GM19035 (cell line): ENCODE measurements around the gene ZBED4.
"Not testable (repeated sequence)": the region's sequence is repeated elsewhere in the genome, so short reads cannot be mapped to it uniquely, and the experiment has no call there.

Experiments used
- ATAC-seq: cut with Tn5 transposase; IDR thresholded peaks from one replicate; pipeline ENCODE4 v1.9.1; 2021; ENCODE audit not compliant: unreplicated experiment

ZBED4 gene, protein sequence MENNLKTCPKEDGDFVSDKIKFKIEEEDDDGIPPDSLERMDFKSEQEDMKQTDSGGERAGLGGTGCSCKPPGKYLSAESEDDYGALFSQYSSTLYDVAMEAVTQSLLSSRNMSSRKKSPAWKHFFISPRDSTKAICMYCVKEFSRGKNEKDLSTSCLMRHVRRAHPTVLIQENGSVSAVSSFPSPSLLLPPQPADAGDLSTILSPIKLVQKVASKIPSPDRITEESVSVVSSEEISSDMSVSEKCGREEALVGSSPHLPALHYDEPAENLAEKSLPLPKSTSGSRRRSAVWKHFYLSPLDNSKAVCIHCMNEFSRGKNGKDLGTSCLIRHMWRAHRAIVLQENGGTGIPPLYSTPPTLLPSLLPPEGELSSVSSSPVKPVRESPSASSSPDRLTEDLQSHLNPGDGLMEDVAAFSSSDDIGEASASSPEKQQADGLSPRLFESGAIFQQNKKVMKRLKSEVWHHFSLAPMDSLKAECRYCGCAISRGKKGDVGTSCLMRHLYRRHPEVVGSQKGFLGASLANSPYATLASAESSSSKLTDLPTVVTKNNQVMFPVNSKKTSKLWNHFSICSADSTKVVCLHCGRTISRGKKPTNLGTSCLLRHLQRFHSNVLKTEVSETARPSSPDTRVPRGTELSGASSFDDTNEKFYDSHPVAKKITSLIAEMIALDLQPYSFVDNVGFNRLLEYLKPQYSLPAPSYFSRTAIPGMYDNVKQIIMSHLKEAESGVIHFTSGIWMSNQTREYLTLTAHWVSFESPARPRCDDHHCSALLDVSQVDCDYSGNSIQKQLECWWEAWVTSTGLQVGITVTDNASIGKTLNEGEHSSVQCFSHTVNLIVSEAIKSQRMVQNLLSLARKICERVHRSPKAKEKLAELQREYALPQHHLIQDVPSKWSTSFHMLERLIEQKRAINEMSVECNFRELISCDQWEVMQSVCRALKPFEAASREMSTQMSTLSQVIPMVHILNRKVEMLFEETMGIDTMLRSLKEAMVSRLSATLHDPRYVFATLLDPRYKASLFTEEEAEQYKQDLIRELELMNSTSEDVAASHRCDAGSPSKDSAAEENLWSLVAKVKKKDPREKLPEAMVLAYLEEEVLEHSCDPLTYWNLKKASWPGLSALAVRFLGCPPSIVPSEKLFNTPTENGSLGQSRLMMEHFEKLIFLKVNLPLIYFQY

DNA sequence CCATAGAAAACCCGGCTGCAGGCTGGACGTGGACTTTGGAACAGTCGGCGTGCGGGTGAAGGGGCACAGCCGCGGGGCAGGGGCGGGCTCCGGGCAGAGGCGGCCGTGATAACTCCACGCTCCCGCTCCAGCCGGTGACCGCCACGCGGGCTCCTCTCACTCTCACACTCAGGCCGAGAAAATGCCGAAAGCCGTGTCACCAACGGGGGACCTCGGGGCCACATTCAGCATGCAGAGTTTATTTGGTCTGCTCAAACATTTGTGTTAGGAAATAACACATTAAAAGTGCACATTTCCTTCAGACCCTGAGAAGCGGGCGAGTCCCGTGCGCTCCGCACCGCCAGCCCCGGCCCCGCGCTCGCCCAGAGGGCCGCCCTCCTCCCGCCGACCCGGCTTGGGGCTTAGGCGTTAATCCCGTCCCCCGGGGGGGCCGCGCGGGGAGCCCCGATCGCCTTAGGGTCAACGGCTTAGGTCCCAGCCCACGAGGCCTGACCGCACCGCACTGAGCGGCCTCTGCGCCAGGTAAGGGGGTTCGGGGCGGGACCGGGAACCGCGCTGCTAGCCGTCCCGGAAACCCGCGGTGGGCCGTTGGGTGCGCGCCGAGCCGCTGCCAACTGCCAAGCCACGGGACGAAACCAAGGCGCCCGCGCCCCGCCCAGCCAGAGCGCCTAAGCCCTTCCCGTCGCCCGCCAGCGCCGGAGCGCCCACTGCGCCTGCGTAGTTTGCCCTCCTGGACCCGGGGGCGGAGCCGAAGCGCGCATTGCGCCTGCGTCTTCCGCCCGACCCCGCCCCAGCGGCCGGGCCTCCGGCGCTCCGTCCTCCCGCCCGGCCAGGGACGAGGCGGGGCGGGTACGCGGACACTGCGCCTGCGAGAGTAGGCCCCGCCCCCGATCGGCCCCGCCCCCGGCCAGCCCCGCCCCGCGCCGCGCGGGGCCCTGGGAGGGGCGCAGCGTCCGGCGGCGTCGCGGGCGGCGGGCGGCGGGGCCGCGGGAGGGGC lies at the start of gene ZBED4:
Gene ZBED4 (plus strand): TSS at position 947 of the 997 bp plus-strand sequence. CDS start 29,819 bp downstream, outside the sequence.
- ATAC-seq = peak; percentile 74

DNA sequence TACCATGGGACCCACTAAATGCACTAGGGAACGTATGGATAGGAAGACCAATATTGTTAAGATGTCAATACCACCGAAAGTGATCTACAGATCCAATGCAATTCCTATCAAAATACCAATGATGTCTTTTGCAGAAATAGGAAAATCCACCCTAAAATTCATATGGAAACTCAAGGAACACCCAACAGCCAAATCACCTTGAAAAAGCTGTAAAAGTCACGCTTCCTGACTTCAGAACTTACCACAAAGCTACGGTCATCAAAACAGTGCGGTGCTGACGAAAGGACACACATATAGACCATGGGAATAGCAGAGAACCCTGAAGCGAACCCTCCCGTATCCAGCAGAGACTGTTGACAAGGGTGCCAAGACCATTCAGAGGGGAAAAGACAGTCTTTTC lies 46.5 kb upstream of the ZBED4 start:
- ATAC-seq = no peak

DNA sequence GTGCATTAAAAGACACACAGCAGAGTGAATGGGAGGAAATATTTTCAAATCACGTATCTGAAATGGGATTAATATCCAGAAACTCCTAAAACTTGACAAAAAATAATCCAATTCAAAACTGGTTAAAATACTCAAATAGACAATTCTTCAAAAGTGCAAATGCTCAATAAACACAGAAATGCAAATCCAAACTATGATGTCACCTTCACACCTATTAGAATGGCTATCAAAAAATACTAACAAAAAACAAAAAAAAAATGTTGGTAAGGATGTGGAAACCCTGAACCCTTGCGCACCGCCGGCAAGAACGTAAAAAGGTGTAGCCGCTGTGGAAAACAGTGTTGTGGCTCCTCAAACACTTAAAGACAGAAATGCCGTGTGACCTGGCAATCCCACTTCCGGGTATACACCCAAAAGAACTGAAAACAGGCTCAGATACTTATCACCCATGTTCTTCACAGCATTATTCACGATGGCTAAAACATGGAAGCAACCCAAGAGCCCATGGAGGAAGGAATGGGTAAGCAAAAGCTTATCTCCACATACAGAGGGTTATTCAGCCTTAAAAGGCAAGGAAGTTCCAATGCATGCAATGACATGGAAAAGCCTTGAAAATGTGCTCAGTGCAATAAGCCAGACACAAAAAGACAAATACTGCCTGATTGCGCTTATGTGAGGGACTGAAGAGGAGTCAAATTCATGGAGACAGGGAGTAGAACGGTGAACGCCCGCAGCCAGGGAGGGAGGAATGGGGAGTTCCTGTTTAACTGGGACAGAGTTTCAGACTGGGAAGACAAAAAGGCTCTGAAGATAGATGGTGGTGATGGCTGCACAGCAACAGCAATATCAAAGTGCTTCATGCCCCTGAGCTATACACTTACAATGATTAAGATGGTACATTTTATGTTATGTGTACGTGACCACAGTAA lies 45.6 kb upstream of the ZBED4 start:
- ATAC-seq = no peak

DNA sequence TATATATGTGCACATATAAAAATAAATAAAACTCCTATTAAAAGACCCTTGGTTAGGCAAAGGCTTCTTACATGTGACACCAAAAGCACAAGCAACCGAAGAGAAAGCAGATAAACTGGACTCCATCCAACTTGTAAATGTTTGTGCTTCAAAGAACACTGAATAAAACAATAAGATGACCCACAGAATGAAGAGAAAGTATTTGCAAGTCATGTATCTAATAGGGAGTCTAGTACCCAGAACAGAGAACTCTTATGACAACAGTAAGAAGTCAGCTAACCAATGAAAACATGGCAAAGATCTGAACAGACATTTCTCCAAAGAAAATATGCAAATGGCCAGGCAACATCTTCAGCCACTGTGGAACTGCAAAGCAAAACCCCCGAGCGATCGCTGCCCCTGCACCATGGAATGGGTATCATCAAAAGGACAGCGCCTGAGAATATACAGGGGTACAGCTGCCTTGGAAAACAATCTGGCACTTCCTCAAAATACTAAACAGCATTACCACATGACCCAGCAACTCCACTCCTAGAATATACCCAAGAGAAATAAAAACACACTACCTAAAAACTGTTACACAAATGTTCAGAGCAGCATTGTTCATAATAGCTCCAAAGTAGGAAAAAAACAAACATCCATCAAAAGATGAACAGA lies 43.2 kb upstream of the ZBED4 start:
- no peak for ATAC-seq

DNA sequence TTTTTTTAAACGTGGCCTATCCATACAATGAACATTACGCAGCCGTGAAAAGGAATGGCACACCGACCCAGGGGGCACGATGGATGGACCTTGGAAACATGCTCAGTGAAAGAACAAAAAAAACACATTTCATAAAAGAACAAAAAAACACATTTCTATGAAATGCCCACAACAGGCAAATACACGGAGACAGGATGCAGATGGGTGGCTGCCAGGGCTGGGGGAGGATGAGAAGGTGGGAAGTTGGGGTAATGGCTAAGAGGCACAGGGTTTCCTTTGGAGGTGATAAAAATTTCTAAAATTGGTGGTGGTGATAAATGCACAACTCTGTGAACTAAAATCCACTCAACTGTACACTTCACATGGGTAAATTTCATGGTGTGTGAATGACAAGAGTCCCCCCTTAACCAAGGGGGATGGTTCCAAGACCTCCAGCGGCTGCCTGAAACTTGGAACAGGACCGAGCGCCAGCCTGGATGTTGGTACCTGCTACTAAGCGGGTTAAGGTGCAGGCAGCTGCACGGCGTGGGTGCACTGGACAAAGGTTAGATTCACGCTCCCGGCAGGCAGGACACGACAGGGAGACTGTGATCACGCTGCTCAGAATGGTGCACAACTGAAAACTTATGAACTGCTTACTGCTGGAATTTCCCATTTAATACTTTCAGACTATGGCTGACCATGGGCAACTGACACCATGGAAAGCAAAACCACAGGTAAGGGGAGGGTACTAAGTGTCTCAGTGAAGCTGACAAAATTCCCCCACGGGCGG lies 42.4 kb upstream of the ZBED4 start:
- ATAC-seq = no peak

DNA sequence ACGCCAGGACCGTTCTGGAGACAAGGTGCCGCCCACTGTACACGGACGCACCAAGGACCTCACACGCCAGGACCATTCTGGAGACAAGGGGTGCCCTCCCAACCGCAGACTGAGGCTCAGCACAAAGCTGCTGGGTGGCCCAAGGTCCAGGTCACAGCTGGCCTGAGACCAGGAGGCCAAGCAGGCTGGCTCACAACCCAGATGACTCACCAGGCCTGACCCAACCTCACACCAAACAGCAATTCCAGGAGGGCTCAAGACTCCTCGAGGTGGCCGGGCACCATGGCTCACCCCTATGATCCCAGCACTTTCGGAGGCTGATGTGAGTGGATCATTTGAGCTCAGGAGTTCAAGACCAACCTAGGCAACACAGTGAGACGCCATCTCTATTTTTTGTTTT lies 40.8 kb upstream of the ZBED4 start:
- no peak for ATAC-seq

DNA sequence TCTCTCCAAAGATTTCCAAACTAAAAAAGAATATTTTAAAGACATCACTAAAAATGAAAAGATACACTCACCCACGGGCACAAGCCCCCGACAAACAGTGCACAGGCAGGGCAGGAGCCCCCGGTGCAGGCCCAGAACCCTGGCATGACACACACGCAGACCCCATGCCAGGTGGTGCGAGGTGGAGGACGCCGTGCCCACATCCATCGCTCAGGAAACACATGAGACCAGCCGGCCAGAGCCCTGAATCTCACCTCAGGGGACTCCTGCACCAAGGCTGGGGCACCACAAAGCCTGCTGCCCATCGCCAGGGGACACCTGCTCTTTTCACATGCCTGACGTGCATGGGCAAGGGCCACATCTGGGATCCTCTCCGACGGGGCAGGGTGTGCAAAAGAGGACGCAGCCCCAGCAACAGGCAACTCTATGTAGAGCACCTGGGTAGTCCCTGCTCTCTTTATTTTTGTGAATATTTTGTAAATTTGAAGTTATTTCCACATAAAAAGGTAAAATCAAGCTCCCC lies 39.4 kb upstream of the ZBED4 start:
- no peak for ATAC-seq

DNA sequence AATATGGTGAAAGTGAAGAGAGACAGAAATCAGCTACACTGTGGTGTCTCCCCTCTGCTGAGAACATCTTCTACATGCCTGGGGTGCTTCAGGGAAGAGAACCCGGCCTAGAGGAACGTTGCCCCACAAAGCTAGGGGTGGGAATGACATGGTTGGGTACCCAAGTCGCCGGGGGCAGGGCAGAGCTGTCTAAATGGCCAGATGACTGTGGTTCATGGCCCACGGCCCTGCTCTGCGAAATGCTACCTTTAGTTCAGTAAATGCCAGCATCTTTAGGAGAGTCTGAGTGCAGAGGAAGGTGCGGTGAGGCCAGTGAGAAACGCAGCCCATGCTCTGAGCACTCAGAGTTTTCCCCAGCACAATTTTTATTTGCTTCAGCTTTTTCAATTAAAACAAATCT lies 38.8 kb upstream of the ZBED4 start:
- no peak for ATAC-seq

DNA sequence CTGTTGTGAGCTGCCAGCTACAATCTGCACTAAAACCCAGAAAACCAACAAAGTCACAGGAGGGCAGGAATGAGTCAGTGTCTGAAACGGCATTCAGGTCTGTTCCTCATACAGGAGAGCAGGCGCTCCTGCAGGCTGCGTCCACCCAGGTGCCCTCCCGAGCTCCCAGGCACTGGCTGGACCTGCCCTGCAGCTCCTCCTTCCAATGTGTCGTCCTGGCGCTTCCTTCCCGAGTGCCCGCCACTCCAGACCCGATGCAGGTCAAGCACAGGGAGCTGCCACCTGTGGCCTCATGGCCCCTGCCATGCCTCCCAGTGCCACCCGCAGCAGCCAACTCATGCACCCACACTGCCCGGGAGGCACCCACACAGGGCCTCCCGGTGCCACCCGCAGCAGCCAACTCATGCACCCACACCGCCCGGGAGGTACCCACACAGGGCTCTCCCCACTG lies 38.0 kb upstream of the ZBED4 start:
- no peak for ATAC-seq

DNA sequence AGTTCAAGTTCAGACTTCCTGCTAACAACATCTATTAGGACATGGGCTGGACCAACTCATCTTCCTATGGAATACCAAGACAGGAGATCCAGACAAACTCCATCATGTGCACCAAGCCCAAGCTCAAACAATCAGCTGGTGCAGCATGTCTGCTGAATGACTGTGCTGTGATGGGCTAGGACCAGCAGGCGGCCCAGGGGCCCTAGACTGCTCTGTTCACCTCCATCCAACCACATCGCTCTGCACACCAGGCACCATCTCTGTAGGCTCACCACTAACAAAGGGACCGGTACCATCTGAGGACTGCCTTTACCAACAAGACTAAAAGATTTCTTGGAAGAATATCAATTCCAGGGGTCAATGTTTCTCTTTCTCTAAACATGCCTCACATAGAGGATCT lies 36.3 kb upstream of the ZBED4 start:
- no peak for ATAC-seq

DNA sequence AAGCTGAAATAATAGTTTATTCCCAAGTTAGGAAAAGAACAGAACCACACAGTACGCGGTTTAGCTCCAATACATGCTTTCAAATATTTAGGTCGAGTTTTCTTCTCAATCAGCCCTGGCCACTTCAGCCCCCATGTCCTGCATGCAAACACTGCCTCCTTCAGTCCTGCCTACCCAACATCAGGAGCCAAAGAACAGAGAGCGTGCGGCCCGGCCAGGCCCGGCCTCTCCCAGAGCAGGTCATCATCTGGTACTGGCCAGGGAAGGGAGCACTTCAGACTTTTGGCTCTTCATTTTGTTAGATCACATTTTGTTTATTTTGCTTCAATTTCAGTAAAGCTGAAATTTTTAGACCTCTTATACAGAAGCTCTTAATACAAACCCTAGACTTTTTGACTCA lies 32.7 kb upstream of the ZBED4 start:
- no peak for ATAC-seq

DNA sequence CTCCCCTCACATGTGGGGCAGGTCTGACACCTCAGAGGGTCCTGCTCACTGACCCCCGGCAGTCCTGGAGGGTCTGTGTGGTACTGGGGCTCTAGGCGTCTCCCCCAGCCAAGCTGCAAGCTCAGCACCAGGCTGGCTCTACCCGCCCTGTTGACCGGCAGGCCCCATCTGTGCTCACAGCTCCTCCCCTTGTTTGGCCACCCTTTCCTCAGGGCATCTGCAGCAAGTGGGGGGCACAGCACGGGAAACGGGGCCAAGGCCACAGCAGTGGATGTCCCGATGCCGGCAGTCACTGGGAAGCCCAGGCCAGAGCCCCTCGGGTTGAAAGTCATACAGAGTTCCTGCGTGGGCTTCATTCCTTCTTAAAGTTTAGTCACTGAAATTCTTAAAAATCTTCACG lies 31.9 kb upstream of the ZBED4 start:
- ATAC-seq = not testable (repeated sequence)

DNA sequence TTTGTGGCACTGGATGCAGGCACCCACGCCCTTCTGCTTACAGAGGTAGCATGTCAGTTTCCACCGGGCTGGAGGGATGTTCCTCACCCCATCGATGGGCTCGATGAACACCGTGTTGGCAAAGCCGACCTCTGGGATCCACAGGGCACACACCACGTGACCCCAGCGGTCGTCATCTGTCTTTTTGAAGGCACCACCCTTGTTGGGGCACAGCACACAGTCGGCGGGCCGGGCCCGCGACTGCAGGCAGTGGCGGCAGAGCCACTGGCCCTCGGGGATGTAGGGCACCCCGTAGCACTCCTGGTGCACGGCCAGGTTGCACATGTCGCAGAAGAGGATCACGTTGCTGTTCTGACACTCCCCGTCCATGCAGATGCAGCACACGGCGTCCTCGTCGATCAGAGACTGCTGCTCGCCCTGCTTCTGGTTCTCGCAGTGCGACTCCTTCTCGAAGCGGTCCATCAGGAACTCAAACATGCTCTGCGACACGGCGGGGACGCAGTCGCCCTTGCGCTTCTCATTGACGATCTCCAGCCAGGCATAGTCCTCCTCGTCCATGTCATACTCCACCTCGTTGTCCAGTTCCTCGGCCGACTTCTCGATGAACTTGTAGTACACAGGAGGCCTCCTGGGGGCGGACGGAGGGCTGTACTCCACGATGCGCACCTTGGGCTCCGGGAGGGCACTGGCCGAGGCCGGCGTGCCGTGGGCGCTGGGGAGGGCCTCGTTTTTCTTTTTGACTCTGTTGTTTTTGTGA lies 30.2 kb upstream of the ZBED4 start:
- no peak for ATAC-seq

DNA sequence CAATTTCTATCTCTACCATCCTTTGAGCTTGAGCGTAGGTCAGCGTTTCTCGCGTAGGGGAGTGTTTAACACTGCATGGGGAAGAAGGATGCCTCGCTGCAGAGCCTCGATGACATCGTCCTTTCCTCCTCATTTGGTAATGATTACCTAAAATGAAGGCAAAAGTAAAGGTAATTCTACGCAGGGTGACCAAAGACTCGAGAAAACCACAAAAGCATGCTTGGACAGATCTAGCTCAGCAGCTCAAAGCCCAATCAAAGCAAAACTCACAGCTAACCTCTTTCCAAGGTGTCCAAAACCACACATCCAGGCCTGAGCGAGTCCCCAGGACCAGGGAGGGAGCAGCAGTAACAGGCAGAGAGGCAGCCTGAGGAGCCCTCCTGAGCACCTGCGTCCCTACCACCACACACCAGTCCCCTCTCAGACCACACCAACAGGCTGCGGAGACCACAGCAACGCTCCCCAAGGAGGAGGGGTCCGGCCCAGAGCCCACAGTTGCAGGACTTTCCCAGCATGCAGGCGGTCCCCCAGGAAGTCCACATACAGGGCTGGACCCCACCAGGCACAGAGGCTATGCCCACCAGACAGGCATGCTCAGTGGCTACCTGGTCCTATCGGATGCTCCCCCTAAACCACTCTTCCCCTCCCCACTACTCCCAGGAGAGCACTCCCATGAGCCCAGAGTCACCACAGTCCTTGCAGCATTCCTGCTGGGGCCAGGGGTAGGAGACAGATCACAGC lies 29.3 kb upstream of the ZBED4 start:
- ATAC-seq = no peak

DNA sequence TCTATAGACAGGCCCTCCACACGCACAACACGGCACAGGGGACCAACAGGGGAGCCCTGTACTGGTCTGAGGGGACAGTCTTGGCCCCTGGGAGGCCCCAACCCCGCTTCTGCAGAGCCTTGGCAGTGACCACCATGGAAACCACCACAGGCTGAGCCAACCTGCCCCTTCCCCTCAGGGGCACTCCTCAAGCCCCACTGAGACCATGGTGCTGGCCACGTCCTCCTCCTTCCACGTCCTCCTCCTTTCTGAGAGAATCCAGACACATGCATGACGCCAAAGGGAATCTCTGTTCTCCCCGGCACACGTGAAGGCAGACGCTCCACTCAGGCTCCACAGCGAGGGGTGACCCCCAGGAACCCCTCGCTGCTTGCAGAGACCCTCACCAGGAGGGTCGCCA lies 28.7 kb upstream of the ZBED4 start:
- ATAC-seq = no peak

DNA sequence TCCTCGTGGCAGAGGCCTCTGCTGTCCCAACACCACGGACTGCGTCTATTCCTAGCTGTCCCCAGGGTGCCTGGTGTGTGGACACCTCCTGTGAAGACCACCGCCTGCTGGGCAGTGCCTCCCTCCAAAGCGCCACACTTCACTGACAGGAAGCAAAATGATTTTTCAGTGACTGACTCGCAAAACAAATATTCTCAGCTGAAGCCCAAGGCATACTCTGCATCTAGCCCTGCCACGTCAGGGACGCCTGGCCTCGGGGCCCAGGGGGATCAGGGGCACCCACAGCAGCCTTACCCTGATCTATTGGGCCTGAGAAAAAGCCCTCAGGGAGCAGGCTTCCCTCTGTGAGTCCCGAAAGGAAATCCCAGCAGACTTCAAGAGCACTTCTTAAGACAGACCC lies 28.2 kb upstream of the ZBED4 start:
- ATAC-seq = no peak
